Measurements from ENCODE around the gene CFAP77.
A peak's percentile ranks its signal among the peaks of the same experiment; 100 is the strongest.

Gene CFAP77

GRCh38 chr9:132408521-132408920 lies 1.5 kb upstream of the CFAP77 start:
- DNase-seq (ENCODE audit: low read depth) = no peak

GRCh38 chr9:132410642-132411041 lies 631 bp downstream of the CFAP77 start:
- DNase-seq (ENCODE audit: low read depth) = no peak

- peak; percentile 30 for DNase-seq (ENCODE audit: low read depth)
Measured at GRCh38 chr9:132411091-132411508, 1.1 kb downstream of the CFAP77 start.

- DNase-seq (ENCODE audit: low read depth) = no peak
Measured at GRCh38 chr9:132412089-132412488, 2.1 kb downstream of the CFAP77 start.

- no peak for DNase-seq (ENCODE audit: low read depth)
Measured at GRCh38 chr9:132413926-132414325, 3.9 kb downstream of the CFAP77 start.

GRCh38 chr9:132414731-132415130 lies 4.7 kb downstream of the CFAP77 start:
- DNase-seq (ENCODE audit: low read depth) = no peak

GRCh38 chr9:132415181-132415580 lies 5.2 kb downstream of the CFAP77 start:
- DNase-seq (ENCODE audit: low read depth) = no peak

- no peak for DNase-seq (ENCODE audit: low read depth)
Measured at GRCh38 chr9:132418726-132419363, 8.8 kb downstream of the CFAP77 start.

GRCh38 chr9:132422574-132422973 lies 12.6 kb downstream of the CFAP77 start:
- DNase-seq (ENCODE audit: low read depth) = no peak

- DNase-seq (ENCODE audit: low read depth) = no peak
Measured at GRCh38 chr9:132423503-132423902, 13.5 kb downstream of the CFAP77 start.

- no peak for DNase-seq (ENCODE audit: low read depth)
Measured at GRCh38 chr9:132424857-132425674, 15.1 kb downstream of the CFAP77 start.

GRCh38 chr9:132425675-132426062 lies 15.7 kb downstream of the CFAP77 start:
- no peak for DNase-seq (ENCODE audit: low read depth)

- no peak for DNase-seq (ENCODE audit: low read depth)
Measured at GRCh38 chr9:132426639-132427414, 16.8 kb downstream of the CFAP77 start.

GRCh38 chr9:132430998-132431397 lies 21.0 kb downstream of the CFAP77 start:
- DNase-seq (ENCODE audit: low read depth) = no peak

GRCh38 chr9:132434881-132435280 lies 24.9 kb downstream of the CFAP77 start:
- DNase-seq (ENCODE audit: low read depth) = no peak

- no peak for DNase-seq (ENCODE audit: low read depth)
Measured at GRCh38 chr9:132439153-132439552, 29.1 kb downstream of the CFAP77 start.

- DNase-seq (ENCODE audit: low read depth) = no peak
Measured at GRCh38 chr9:132440735-132441134, 30.7 kb downstream of the CFAP77 start.

GRCh38 chr9:132441404-132441803 lies 31.4 kb downstream of the CFAP77 start:
- DNase-seq (ENCODE audit: low read depth) = no peak

- no peak for DNase-seq (ENCODE audit: low read depth)
Measured at GRCh38 chr9:132443951-132444607, 34.1 kb downstream of the CFAP77 start.

- no peak for DNase-seq (ENCODE audit: low read depth)
Measured at GRCh38 chr9:132446887-132447286, 36.9 kb downstream of the CFAP77 start.

- DNase-seq (ENCODE audit: low read depth) = no peak
Measured at GRCh38 chr9:132447346-132447745, 37.3 kb downstream of the CFAP77 start.

GRCh38 chr9:132447902-132448301 lies 37.9 kb downstream of the CFAP77 start:
- no peak for DNase-seq (ENCODE audit: low read depth)
